WTC11 (cell line): ENCODE results near the gene CAMK2B. TPM values are rescaled to one million over a fixed set of nuclear protein-coding genes. Genes with fewer than 3 reads are reported as not detected.

ENCODE experiments used
- ATAC-seq: fragments of 200-7000 bp; cut with Tn5 transposase; 2 replicates; pipeline ENCODE4 v1.10.0; 2021; ENCODE audit warnings: mild to moderate bottlenecking, moderate library complexity
- CTCF ChIA-PET: fragments of 300-600 bp; sonication (Branson Sonifier 250); formaldehyde crosslinking; loops from one replicate; lab custom pipeline; 2021; ENCODE audit warnings: antibody characterized with exemption; lab: Charles Lee
- POLR2A ChIA-PET: fragments of 350-600 bp; sonication (Branson Sonifier 250); formaldehyde crosslinking; loops from one replicate; lab custom pipeline; 2021; ENCODE audit warnings: antibody characterized with exemption; lab: Charles Lee
- DNase-seq: peaks from one replicate; pipeline ENCODE4 v3.0.0; 2021; ENCODE audit warnings: low spot score
- H3K27ac Mint-ChIP-seq: 2 replicates; pipeline ENCODE4 v1.8.0; 2021; ENCODE audit warnings: mixed read lengths
- H3K27me3 Mint-ChIP-seq: 2 replicates; pipeline ENCODE4 v1.8.0; 2021; ENCODE audit warnings: low read depth, mild to moderate bottlenecking, moderate library complexity, mixed read lengths
- H3K36me3 Mint-ChIP-seq: 2 replicates; pipeline ENCODE4 v1.8.0; 2021; ENCODE audit warnings: mixed read lengths
- H3K4me1 Mint-ChIP-seq: 2 replicates; pipeline ENCODE4 v1.8.0; 2022; ENCODE audit warnings: mixed read lengths
- H3K4me3 Mint-ChIP-seq: 2 replicates; pipeline ENCODE4 v1.8.0; 2021; ENCODE audit warnings: mild to moderate bottlenecking, moderate library complexity, mixed read lengths
- H3K9me3 Mint-ChIP-seq: 2 replicates; pipeline ENCODE4 v1.8.0; 2021; ENCODE audit warnings: mixed read lengths
- AR ChIP-seq: fragments of 250-450 bp; sonication (Bioruptor Pico); IDR thresholded peaks from 2 replicates; pipeline ENCODE4 v1.9.0; 2021; ENCODE audit warnings: mild to moderate bottlenecking
- E2F1 ChIP-seq: sonication (generic); formaldehyde crosslinking; IDR thresholded peaks from 2 replicates; pipeline ENCODE4 v1.8.0; 2022; ENCODE audit warnings: mild to moderate bottlenecking, missing genetic modification reagents
- E2F4 ChIP-seq: sonication (generic); formaldehyde crosslinking; IDR thresholded peaks from 2 replicates; pipeline ENCODE4 v1.8.1; 2022; ENCODE audit warnings: low read depth, mild to moderate bottlenecking, moderate library complexity, missing genetic modification reagents, borderline replicate concordance
- E2F5 ChIP-seq: sonication (generic); formaldehyde crosslinking; IDR thresholded peaks from 2 replicates; pipeline ENCODE4 v1.8.1; 2022; ENCODE audit warnings: mild to moderate bottlenecking, moderate library complexity, missing genetic modification reagents
- ELF4 ChIP-seq: sonication (generic); formaldehyde crosslinking; IDR thresholded peaks from 2 replicates; pipeline ENCODE4 v1.8.1; 2022; ENCODE audit warnings: low read depth, mild to moderate bottlenecking, moderate library complexity, missing genetic modification reagents
- FOXK1 ChIP-seq: sonication (generic); formaldehyde crosslinking; IDR thresholded peaks from 2 replicates; pipeline ENCODE4 v1.8.0; 2022; ENCODE audit warnings: mild to moderate bottlenecking, moderate library complexity, missing genetic modification reagents
- HMGA2 ChIP-seq: fragments of 250-450 bp; sonication (Bioruptor Pico); IDR thresholded peaks from 2 replicates; pipeline ENCODE4 v1.4.0; 2021; ENCODE audit warnings: mild to moderate bottlenecking, moderate library complexity
- JAZF1 ChIP-seq: fragments of 250-450 bp; sonication (Bioruptor Pico); IDR thresholded peaks from 2 replicates; pipeline ENCODE4 v1.9.0; 2021; ENCODE audit warnings: moderate library complexity, mild to moderate bottlenecking, inconsistent platforms
- KAT7 ChIP-seq: sonication (generic); formaldehyde crosslinking; IDR thresholded peaks from 2 replicates; pipeline ENCODE4 v1.8.1; 2023; ENCODE audit warnings: missing genetic modification reagents, mild to moderate bottlenecking, borderline replicate concordance
- NFE2L1 ChIP-seq: sonication (generic); formaldehyde crosslinking; IDR thresholded peaks from 2 replicates; pipeline ENCODE4 v1.8.1; 2023; ENCODE audit warnings: missing genetic modification reagents
- TP53 ChIP-seq: sonication (generic); formaldehyde crosslinking; IDR thresholded peaks from 2 replicates; pipeline ENCODE4 v1.8.1; 2023; ENCODE audit warnings: mild to moderate bottlenecking, missing genetic modification reagents
- USF1 ChIP-seq: sonication (generic); formaldehyde crosslinking; IDR thresholded peaks from 2 replicates; pipeline ENCODE4 v1.8.0; 2022; ENCODE audit warnings: mild to moderate bottlenecking, missing genetic modification reagents
- ZBTB21 ChIP-seq: sonication (generic); formaldehyde crosslinking; IDR thresholded peaks from 2 replicates; pipeline ENCODE4 v1.8.1; 2023; ENCODE audit warnings: mild to moderate bottlenecking, missing genetic modification reagents, borderline replicate concordance
- ZMAT4 ChIP-seq: fragments of 250-450 bp; sonication (Bioruptor Pico); IDR thresholded peaks from 2 replicates; pipeline ENCODE4 v1.9.0; 2021; ENCODE audit warnings: mild to moderate bottlenecking
- ZNF138 ChIP-seq: sonication (generic); formaldehyde crosslinking; conservative IDR thresholded peaks from 2 replicates; pipeline ENCODE4 v1.8.1; 2022; ENCODE audit warnings: mild to moderate bottlenecking, moderate library complexity, missing genetic modification reagents
- ZNF232 ChIP-seq: sonication (generic); formaldehyde crosslinking; IDR thresholded peaks from 2 replicates; pipeline ENCODE4 v1.8.0; 2022; ENCODE audit warnings: mild to moderate bottlenecking, missing genetic modification reagents
- ZNF317 ChIP-seq: sonication (generic); formaldehyde crosslinking; IDR thresholded peaks from 2 replicates; pipeline ENCODE4 v1.8.1; 2023; ENCODE audit warnings: low read depth, mild to moderate bottlenecking, moderate library complexity, missing genetic modification reagents, borderline replicate concordance
- total RNA-seq: library from RNA; stranded (reverse); gene quantifications from 3 replicates; pipeline ENCODE4 v1.2.3, GENCODE V29; 2021
- TF ChIP-seq, protein P1 (sequence below): sonication (generic); formaldehyde crosslinking; conservative IDR thresholded peaks from 2 replicates; pipeline ENCODE4 v1.8.1; 2022; ENCODE audit warnings: mild to moderate bottlenecking, missing genetic modification reagents

The CAMK2B gene
- total RNA-seq, 1 experiment from 2014 or later = 0.44 TPM

DNA sequence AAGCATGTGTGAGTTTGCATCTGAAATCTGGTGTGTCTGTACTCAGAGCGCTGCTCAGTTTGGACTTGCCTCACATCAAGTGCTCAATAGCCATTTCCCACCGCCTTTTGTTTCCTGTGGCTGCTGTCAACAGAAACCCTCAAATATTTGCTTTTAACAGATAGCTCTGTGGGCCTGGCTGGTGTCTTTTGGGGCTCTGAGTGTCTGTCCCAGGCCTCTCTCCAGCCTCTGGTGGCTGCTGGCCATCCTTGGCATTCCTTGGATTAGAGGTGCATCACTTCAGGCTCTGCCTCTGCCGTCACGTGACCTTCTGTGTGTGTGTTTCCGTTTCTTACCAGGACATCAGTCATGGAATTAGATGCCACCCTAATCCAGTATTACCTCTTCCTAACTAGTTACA lies 115.3 kb downstream of the CAMK2B start (continued):
- TF ChIP-seq USF1 (no peak), E2F5 (CRISPR knock-in tag) (no peak), ZNF232 (CRISPR knock-in tag) (no peak), ELF4 (no peak), HMGA2 (CRISPR knock-in tag) (no peak)

DNA sequence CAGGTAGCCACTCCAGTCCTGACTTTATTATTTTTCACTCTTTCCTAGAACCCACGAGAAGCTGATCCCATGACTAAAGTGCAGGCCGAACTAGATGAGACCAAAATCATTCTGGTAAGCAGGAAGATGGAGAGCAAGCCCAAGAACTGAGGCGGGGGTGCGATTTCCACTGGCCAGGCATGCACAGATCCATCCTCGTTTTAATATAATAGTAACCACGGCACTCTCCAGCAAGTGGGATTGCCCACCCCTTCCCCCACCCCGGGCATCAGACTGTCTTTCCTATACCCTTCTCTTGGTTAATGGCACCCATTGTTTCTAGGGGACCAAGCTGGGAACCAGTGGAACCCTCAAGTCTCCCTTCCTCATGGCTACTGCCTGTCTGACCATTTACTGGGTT lies 117.3 kb downstream of the CAMK2B start:
- peaks cover 64% of the 10 kb centered on the region for H3K36me3 Mint-ChIP-seq
- TF ChIP-seq USF1 (no peak), ZMAT4 (no peak), E2F4 (CRISPR knock-in tag) (no peak), TP53 (CRISPR knock-in tag) (no peak), NFE2L1 (CRISPR knock-in tag) (no peak), KAT7 (CRISPR knock-in tag) (no peak), ZNF138 (no peak), E2F1 (CRISPR knock-in tag) (no peak), FOXK1 (CRISPR knock-in tag) (no peak), JAZF1 (CRISPR knock-in tag) (no peak), ZNF317 (CRISPR knock-in tag) (no peak), ZBTB21 (CRISPR knock-in tag) (no peak), AR (CRISPR knock-in tag) (no peak)
- TF ChIP-seq, protein P1, sequence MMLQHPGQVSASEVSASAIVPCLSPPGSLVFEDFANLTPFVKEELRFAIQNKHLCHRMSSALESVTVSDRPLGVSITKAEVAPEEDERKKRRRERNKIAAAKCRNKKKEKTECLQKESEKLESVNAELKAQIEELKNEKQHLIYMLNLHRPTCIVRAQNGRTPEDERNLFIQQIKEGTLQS = no peak
- no peaks in the 10 kb centered on the region for H3K27me3 Mint-ChIP-seq
- H3K4me1 Mint-ChIP-seq = no peaks in the 10 kb centered on the region; the same call in 1 of the 2 replicates
- no peak overlapping the region for H3K4me3 Mint-ChIP-seq
- H3K9me3 Mint-ChIP-seq = no peaks in the 10 kb centered on the region
- ChIA-PET POLR2A (no interaction called here), CTCF (interaction anchor here (1.1 kb wide), 1 partner anchor 141 kb away, joined by 3 read pairs; no protein-coding TSS in a partner anchor)
- no peak overlapping the region for H3K27ac Mint-ChIP-seq
- ATAC-seq (no peak), DNase-seq (no peak)
